SK-N-SH treated with all-trans-retinoic acid at 6 μM for 48 hours (cell line): ENCODE measurements around the gene SLC22A2.

Experiments used
- ATAC-seq: fragments of 200-7000 bp; cut with Tn5 transposase; 3 replicates; pipeline ENCODE4 v1.9.1; 2020; ENCODE audit warnings: mild to moderate bottlenecking, moderate library complexity
- ARNTL ChIP-seq: fragments of 450-650 bp; formaldehyde crosslinking; IDR thresholded peaks from 2 replicates; pipeline ENCODE4 v1.5.0; 2020; ENCODE audit warnings: low read depth, mild to moderate bottlenecking, moderate library complexity, borderline replicate concordance
- BACH2 ChIP-seq: fragments of 250-450 bp; sonication (Bioruptor Pico); IDR thresholded peaks from 2 replicates; pipeline ENCODE4 v1.9.0; 2021; ENCODE audit warnings: mild to moderate bottlenecking, borderline replicate concordance
- CREB5 ChIP-seq: fragments of 250-450 bp; sonication (Bioruptor Pico); IDR thresholded peaks from 2 replicates; pipeline ENCODE4 v1.5.1; 2020; ENCODE audit warnings: low read depth, mild to moderate bottlenecking, moderate library complexity
- CSDC2 ChIP-seq: fragments of 250-450 bp; sonication (Bioruptor Pico); IDR thresholded peaks from 2 replicates; pipeline ENCODE4 v1.5.0; 2020; ENCODE audit warnings: mild to moderate bottlenecking, moderate library complexity
- CSRNP3 ChIP-seq: fragments of 250-450 bp; sonication (Bioruptor Pico); IDR thresholded peaks from 2 replicates; pipeline ENCODE4 v1.5.1; 2021; ENCODE audit warnings: mild to moderate bottlenecking, moderate library complexity
- ESRRG ChIP-seq: fragments of 250-450 bp; sonication (Bioruptor Pico); IDR thresholded peaks from 2 replicates; pipeline ENCODE4 v1.6.1; 2021; ENCODE audit warnings: mild to moderate bottlenecking
- GLIS3 ChIP-seq: fragments of 250-450 bp; sonication (Bioruptor Pico); IDR thresholded peaks from 2 replicates; pipeline ENCODE4 v1.5.0; 2020; ENCODE audit warnings: mild to moderate bottlenecking, moderate library complexity
- ISL1 ChIP-seq: fragments of 250-450 bp; sonication (Bioruptor Pico); IDR thresholded peaks from 2 replicates; pipeline ENCODE4 v2.1.2; 2022; ENCODE audit warnings: mild to moderate bottlenecking, moderate library complexity
- OSR1 ChIP-seq: fragments of 250-450 bp; sonication (Bioruptor Pico); IDR thresholded peaks from 2 replicates; pipeline ENCODE4 v1.8.0; 2022; ENCODE audit warnings: moderate library complexity, mild to moderate bottlenecking, inconsistent platforms
- PATZ1 ChIP-seq: fragments of 250-450 bp; sonication (Bioruptor Pico); IDR thresholded peaks from 2 replicates; pipeline ENCODE4 v1.8.0; 2020; ENCODE audit warnings: mild to moderate bottlenecking, moderate library complexity, borderline replicate concordance
- POU6F1 ChIP-seq: fragments of 250-450 bp; sonication (Bioruptor Pico); IDR thresholded peaks from 2 replicates; pipeline ENCODE4 v1.8.0; 2021; ENCODE audit warnings: low read depth, mild to moderate bottlenecking, moderate library complexity, borderline replicate concordance
- PPARA ChIP-seq: fragments of 250-450 bp; sonication (Bioruptor Pico); IDR thresholded peaks from 2 replicates; pipeline ENCODE4 v1.5.0; 2020; ENCODE audit warnings: mild to moderate bottlenecking, borderline replicate concordance
- RARB ChIP-seq: fragments of 250-450 bp; sonication (Bioruptor Pico); IDR thresholded peaks from 2 replicates; pipeline ENCODE4 v1.8.0; 2021; ENCODE audit warnings: mild to moderate bottlenecking, moderate library complexity
- SNAI2 ChIP-seq: fragments of 250-450 bp; sonication (Bioruptor Pico); IDR thresholded peaks from 2 replicates; pipeline ENCODE4 v1.5.0; 2020; ENCODE audit warnings: mild to moderate bottlenecking, moderate library complexity
- TCF4 ChIP-seq: fragments of 250-450 bp; sonication (Bioruptor Pico); IDR thresholded peaks from 2 replicates; pipeline ENCODE4 v1.8.0; 2021; ENCODE audit warnings: mild to moderate bottlenecking, moderate library complexity, borderline replicate concordance
- TOX ChIP-seq: fragments of 250-450 bp; sonication (Bioruptor Pico); IDR thresholded peaks from 2 replicates; pipeline ENCODE4 v1.8.0; 2021; ENCODE audit warnings: mild to moderate bottlenecking, moderate library complexity, borderline replicate concordance
- TSHZ2 ChIP-seq: fragments of 250-450 bp; sonication (Bioruptor Pico); IDR thresholded peaks from 2 replicates; pipeline ENCODE4 v1.5.0; 2020; ENCODE audit warnings: mild to moderate bottlenecking, moderate library complexity
- ZC3H10 ChIP-seq: fragments of 250-450 bp; sonication (Bioruptor Pico); IDR thresholded peaks from 2 replicates; pipeline ENCODE4 v1.5.1; 2021; ENCODE audit warnings: mild to moderate bottlenecking, moderate library complexity
- ZFP3 ChIP-seq: fragments of 250-450 bp; sonication (Bioruptor Pico); IDR thresholded peaks from 2 replicates; pipeline ENCODE4 v1.5.0; 2020; ENCODE audit warnings: mild to moderate bottlenecking, moderate library complexity
- ZFP30 ChIP-seq: fragments of 450-650 bp; formaldehyde crosslinking; IDR thresholded peaks from 2 replicates; pipeline ENCODE4 v1.5.0; 2022; ENCODE audit warnings: mild to moderate bottlenecking, moderate library complexity
- ZNF565 ChIP-seq: fragments of 450-650 bp; formaldehyde crosslinking; conservative IDR thresholded peaks from 2 replicates; pipeline ENCODE4 v1.5.0; 2020; ENCODE audit warnings: low read depth, mild to moderate bottlenecking, moderate library complexity
- ZNF70 ChIP-seq: fragments of 450-650 bp; formaldehyde crosslinking; IDR thresholded peaks from 2 replicates; pipeline ENCODE4 v1.5.0; 2020; ENCODE audit warnings: mild to moderate bottlenecking, moderate library complexity
- ZNF8 ChIP-seq: fragments of 450-650 bp; formaldehyde crosslinking; IDR thresholded peaks from 2 replicates; pipeline ENCODE4 v1.5.0; 2020; ENCODE audit warnings: mild to moderate bottlenecking, moderate library complexity

Gene SLC22A2

GRCh38 chr6:160226118-160226591 is 32.5 kb downstream of the SLC22A2 start:
- TF ChIP-seq OSR1 (CRISPR knock-in tag) (no peak), ZFP3 (no peak), GLIS3 (CRISPR knock-in tag) (no peak), TOX (CRISPR knock-in tag) (no peak), CSDC2 (CRISPR knock-in tag) (no peak), CSRNP3 (CRISPR knock-in tag) (no peak), ISL1 (CRISPR knock-in tag) (no peak), PPARA (CRISPR knock-in tag) (no peak), TCF4 (no peak), ZFP30 (CRISPR knock-in tag) (no peak), ZNF8 (CRISPR knock-in tag) (no peak), BACH2 (CRISPR knock-in tag) (no peak), CREB5 (CRISPR knock-in tag) (no peak), ZNF565 (CRISPR knock-in tag) (no peak), PATZ1 (CRISPR knock-in tag) (no peak), SNAI2 (no peak), ESRRG (CRISPR knock-in tag) (no peak), ZC3H10 (CRISPR knock-in tag) (no peak), RARB (CRISPR knock-in tag) (no peak)
- ATAC-seq = no peak

GRCh38 chr6:160224639-160225237 is 33.9 kb downstream of the SLC22A2 start:
- TF ChIP-seq PATZ1 (CRISPR knock-in tag) = no peak
- no peak for TF ChIP-seq CREB5 (CRISPR knock-in tag)
- TF ChIP-seq POU6F1 = no peak
- no peak for TF ChIP-seq ZNF70 (CRISPR knock-in tag)
- TF ChIP-seq ZNF8 (CRISPR knock-in tag) = no peak
- no peak for TF ChIP-seq ZNF565 (CRISPR knock-in tag)
- no peak for TF ChIP-seq TSHZ2
- no peak for TF ChIP-seq ARNTL (CRISPR knock-in tag)
- no peak for TF ChIP-seq ZC3H10 (CRISPR knock-in tag)
- TF ChIP-seq BACH2 (CRISPR knock-in tag) = no peak
- no peak for ATAC-seq
